NCI-H1105 (cell line): ENCODE measurements around the gene ASB5.
"Not testable (repeated sequence)": the region's sequence is repeated elsewhere in the genome, so short reads cannot be mapped to it uniquely, and the experiment has no call there.

Source experiments
- DNase-seq: peaks from one replicate; lab custom pipeline; 2025; lab: John Stamatoyannopoulos, UW

The ASB5 gene

GRCh38 chr4:176222149-176222548, 46.9 kb downstream of the ASB5 start:
- DNase-seq, result no peak

- DNase-seq, result no peak
These were observed 51.5 kb downstream of the ASB5 start for GRCh38 chr4:176217510-176217909.

- not testable (repeated sequence) for DNase-seq
These were observed 56.7 kb downstream of the ASB5 start for GRCh38 chr4:176212351-176212750.

GRCh38 chr4:176210579-176211296, 58.3 kb downstream of the ASB5 start:
- DNase-seq, result no peak

GRCh38 chr4:176210101-176210500, 58.9 kb downstream of the ASB5 start:
- no peak for DNase-seq

GRCh38 chr4:176209535-176209934, 59.5 kb downstream of the ASB5 start:
- no peak for DNase-seq

- DNase-seq, result no peak
These were observed 61.2 kb downstream of the ASB5 start for GRCh38 chr4:176207839-176208238.

GRCh38 chr4:176205299-176205698, 63.7 kb downstream of the ASB5 start:
- DNase-seq, result no peak

- DNase-seq, result peak; percentile 60
These were observed 70.6 kb downstream of the ASB5 start for GRCh38 chr4:176198316-176198903.

- peak; percentile 84 for DNase-seq
These were observed 73.6 kb downstream of the ASB5 start, which contains the start of gene SPATA4 for GRCh38 chr4:176195184-176195978. SPATA4 (minus strand) TSS chr4:176195585; CDS start chr4:176195562, 23 bp downstream.

- DNase-seq, result no peak
These were observed 75.1 kb downstream of the ASB5 start for GRCh38 chr4:176193938-176194337.

- DNase-seq, result no peak
These were observed 75.9 kb downstream of the ASB5 start for GRCh38 chr4:176193126-176193525.

- peak; percentile 81 for DNase-seq
These were observed 77.0 kb downstream of the ASB5 start for GRCh38 chr4:176191974-176192373.

GRCh38 chr4:176189891-176190795, 78.9 kb downstream of the ASB5 start:
- DNase-seq, result no peak

GRCh38 chr4:176188654-176189053, 80.4 kb downstream of the ASB5 start:
- no peak for DNase-seq

- no peak for DNase-seq
These were observed 81.4 kb downstream of the ASB5 start for GRCh38 chr4:176187624-176188023.

GRCh38 chr4:176186671-176187395, 82.2 kb downstream of the ASB5 start:
- DNase-seq, result no peak

GRCh38 chr4:176186067-176186466, 83.0 kb downstream of the ASB5 start:
- DNase-seq, result no peak

GRCh38 chr4:176185051-176185450, 84.0 kb downstream of the ASB5 start:
- DNase-seq, result no peak
